Urothelium cell line (cell line): ENCODE measurements around the gene MCM3AP.
"Not testable (repeated sequence)": the region's sequence is repeated elsewhere in the genome, so short reads cannot be mapped to it uniquely, and the experiment has no call there.

ENCODE experiments used
- DNase-seq: peaks from one replicate; pipeline ENCODE4 v3.0.0; 2011; ENCODE audit warnings: low spot score, mixed read lengths
- FAIRE-seq: peaks from 2 replicates; lab custom pipeline; 2011; peaks lifted over from hg19 to GRCh38; lab: Jason Lieb, UNC

MCM3AP gene

DNA sequence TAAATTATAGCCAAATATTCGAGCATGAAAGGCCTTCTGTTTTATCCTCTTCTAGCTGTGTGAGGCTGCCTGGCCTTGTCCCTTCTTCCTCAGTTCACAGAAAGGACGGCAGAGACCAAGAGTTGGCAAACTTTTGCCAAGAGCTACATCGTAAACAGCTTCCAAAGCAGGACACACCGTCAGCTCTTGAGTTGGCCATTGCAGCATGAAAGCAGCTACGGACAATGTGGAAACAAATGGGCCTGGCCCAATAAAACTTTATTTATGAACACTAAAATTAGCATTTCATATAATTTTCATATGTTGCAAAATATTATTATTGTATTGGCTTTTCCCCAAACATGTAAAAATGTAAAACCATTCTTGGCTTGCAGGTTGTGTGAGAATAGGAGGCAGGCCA is 27.5 kb upstream of the MCM3AP start:
- DNase-seq: no peak
- FAIRE-seq: no peak

- DNase-seq (no peak), FAIRE-seq (peak; percentile 83)
These were observed 26.2 kb upstream of the MCM3AP start for GRCh38 chr21:46311568-46311967.

GRCh38 chr21:46310260-46310659 is 24.8 kb upstream of the MCM3AP start:
- not testable (repeated sequence) for FAIRE-seq, DNase-seq

GRCh38 chr21:46308431-46308830 is 23.0 kb upstream of the MCM3AP start:
- no peak for DNase-seq
- FAIRE-seq: no peak

DNA sequence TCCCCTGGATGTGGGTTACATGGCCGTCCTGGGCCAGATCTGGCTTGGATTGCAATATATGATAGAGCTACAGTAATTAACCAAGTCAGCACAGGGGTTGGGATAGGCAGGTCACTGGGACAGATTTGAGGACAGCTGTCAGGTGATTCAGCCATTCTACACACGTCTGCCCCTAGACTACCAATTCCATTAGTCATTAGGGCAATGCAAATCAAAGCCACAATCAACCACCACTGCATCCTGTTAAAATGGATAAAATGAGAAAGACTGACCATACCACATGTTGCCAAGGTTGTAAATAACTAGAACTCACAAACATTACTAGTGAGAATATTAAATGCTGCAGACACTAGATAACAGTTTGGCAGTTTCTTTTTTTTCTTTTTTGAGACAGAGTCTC is 22.2 kb upstream of the MCM3AP start:
- FAIRE-seq (no peak), DNase-seq (no peak)

DNA sequence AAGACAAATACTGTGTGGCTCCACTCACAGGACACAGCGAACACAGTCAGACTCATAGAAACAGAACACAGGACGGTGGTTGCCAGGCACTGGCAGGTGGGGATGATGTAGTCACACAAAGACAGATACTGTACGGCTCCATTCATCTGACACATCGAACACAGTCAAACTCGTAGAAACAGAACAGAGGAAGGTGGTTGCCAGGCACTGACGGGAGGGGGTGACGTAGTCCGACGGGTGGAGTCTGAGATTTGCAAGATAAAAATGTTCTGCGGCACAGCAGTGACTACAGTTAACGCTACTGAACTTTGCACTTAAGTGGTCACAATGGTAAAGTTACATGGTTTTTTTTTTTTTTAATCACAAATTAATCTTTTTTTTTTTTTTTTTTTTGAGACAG is 19.5 kb upstream of the MCM3AP start:
- DNase-seq (no peak), FAIRE-seq (no peak)

GRCh38 chr21:46304437-46304836 is 19.0 kb upstream of the MCM3AP start:
- no peak for DNase-seq
- FAIRE-seq: no peak

- FAIRE-seq (no peak), DNase-seq (no peak)
These were observed 16.3 kb upstream of the MCM3AP start for GRCh38 chr21:46301759-46302158.

DNA sequence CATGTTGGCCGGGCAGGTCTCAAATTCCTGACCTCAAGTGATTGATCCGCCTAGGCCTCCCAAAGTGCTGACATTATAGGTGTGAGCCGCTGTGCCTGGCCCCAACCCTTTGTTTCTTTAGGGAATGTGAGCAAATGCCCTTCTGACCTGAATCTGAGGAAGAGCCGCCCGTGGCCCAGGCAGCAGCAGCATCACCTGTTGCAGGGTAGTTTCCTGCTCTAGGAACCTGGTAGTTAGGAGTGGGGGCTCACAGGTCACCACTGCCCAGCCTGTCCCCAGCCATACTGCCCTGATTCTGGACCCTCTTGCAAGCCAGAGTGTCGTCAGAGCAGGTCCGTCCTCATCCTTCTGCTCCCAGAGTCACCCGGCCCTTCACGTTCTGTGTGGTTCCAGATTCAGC is 13.8 kb upstream of the MCM3AP start:
- DNase-seq (no peak), FAIRE-seq (no peak)

DNA sequence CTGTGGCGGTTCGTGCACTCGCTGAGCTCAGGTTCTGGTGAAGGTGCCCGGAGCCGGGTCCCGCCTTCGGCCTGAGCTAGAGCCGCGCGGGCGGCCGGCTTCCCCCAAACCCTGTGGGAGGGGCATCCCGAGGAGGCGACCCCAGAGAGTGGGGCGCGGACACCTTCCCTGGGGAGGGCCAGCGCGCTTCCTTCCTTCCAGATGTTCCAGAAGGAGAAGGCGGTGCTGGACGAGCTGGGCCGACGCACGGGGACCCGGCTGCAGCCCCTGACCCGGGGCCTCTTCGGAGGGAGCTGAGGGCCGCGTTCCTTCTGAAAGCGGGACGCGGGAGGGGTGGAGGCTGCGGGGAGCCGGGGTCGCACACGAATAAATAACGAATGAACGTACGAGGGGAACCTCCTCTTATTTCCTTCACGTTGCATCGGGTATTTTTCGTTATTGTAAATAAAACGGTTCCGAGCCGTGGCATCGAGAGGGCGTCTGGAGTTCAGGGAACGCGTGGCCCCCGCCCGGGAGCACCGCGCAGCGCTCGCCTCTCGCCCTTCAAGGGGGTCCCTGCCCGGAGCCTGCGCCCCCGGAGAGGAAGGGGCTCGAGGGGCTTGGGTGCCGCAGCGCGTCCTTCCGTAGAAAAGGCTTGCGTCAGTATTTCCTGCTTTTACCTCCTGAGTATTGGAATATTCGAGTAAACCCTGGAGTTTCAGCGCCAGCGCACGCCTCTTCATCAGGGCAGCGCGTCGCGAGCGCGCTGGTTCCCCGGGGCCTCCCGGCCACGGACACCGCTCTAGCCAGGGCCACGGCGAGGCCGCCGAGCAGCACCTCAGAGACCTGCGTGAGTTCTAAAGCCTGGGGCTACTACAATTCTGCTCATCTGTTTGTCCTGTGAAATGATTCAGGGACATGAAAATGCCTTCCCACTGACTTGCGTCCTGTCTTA is 12.2 kb upstream of the MCM3AP start:
- no peak for DNase-seq
- FAIRE-seq: no peak

DNA sequence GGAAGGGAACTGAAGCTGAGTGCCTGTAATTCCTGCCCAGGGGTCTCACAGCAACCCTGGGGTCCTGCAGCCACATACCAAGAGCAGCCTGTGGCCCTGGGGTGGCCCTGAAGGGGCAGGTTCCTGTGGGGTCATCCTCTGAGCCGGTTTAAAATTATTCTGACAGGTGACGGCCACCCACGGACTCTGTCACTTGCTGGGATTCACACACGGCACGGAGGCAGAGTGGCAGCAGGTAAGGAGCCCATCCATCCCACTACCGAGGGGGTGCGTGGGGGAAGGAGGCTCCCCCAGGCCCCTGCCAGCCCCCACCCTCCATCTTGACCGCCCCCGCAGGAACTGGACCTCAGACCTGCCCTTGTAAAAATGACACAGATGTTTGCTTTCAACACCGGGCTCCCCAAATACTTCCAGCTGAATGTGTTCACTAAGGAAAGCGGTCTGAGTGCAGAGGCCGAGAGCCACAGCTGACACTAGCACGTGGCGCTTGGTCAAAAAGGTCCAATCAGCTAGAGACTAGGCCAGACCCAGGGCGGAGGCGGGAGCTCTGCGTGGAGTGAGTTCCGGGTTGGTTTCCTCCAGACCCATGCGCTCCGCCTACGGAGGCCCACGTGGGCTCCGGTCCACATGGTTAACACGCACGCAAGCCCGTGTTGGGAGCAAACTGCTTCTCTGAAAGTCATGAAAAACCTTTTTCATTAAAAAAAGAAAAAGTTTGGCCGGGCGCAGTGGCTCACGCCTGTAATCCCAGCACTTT is 10.8 kb upstream of the MCM3AP start:
- no peak for FAIRE-seq
- DNase-seq: no peak

DNA sequence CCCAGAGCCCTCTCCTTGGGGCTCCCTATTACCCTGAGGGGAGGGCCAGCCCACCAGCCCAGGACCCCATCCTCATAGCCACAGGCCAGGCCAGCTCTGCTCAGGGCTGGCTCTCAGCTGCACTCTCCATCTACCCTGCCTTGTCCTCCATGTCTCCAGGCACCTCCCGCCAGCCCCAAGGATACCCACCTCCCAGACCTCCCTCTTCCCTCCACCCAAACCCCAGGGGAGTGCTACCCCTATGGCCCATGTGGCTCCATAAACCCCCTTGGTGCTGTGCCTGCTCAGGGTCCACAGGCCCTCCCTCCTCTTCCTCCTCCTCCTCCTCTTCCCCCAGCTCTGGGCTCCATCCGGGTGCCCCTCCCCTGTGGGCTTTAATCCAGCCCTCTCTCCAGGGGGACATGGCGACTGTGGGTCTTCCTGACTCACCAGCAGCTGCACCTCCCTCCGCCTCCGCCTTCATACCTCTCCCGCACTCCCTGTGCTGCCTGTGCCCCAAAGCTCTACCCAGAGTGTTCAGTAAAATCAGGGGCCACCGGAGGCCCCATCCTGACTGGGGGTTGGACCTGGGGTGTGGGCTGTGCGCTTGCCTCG is 9.9 kb upstream of the MCM3AP start:
- FAIRE-seq: no peak
- DNase-seq: peak; percentile 64

DNA sequence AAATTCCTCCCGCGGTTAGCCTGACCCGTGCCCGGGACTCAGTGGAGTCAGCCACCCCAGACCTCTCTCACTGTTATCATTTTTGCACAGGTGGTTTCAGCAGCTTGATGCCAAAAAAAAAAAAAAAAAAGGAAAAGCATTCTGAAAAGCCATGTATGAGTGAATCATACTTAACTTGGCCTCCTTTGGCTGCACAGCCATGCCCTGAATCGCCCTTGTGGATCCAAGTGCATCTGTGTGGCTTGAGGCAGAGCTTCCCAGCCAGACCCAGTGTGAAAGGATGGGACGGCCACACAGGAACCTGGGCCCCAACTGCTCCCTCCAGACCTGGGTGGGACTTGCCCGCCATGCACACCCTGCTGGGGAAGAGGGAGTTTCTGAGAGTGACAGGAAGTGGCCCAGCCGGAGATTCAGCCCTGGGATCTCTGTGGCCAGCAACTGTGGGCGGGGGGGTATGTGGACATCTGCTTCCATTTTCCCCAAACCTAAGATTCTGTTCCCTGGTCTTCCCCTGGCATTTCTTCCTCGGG is 9.3 kb upstream of the MCM3AP start:
- DNase-seq (peak; percentile 67), FAIRE-seq (no peak)

- DNase-seq (no peak), FAIRE-seq (no peak)
These were observed 6.2 kb upstream of the MCM3AP start for GRCh38 chr21:46291561-46291960.

DNA sequence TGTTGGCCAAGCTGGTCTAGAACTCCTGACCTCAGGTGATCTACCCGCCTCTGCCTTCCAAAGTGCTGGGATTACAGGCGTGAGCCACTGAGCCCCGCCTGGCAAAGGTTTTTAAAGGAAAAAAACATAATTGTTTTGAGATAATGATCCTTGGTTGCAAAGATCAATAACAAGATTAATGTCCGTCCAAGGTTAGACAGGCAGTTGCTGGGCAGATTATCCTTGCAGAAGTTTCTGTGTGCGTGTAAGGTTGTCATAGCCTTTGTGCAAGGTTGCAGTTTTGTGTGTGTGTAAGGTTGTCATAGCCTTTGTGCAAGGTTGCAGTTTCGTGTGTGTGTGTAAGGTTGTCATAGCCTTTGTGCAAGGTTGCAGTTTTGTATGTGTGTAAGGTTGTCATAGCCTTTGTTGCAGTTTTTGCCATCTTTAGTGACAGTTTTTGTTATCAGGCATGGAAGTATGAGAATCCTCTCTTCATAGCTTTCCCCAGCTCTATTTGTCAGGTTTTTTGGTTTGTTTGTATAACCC is 4.3 kb upstream of the MCM3AP start:
- FAIRE-seq (no peak), DNase-seq (no peak)

DNA sequence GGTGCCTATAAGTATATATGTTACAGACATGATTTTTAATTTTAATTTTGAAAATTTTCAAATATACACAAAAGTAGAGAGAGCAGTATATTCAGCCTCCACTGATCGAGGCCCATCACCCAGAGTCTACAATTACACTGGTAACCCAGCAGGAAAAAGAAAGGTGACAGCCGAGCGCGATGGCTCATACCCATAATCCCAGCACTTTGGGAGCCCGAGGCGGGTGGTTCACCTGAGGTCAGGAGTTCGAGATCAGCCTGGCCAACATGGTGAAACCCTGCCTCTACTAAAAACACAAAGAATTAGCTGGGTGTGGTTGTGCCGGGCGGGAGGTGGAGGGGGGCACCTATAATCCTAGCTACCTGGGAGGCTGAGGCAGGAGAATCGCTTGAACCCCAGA is 2.1 kb upstream of the MCM3AP start:
- no peak for FAIRE-seq
- DNase-seq: no peak

- FAIRE-seq (no peak), DNase-seq (no peak)
These were observed 1.2 kb upstream of the MCM3AP start for GRCh38 chr21:46286648-46287002.

DNA sequence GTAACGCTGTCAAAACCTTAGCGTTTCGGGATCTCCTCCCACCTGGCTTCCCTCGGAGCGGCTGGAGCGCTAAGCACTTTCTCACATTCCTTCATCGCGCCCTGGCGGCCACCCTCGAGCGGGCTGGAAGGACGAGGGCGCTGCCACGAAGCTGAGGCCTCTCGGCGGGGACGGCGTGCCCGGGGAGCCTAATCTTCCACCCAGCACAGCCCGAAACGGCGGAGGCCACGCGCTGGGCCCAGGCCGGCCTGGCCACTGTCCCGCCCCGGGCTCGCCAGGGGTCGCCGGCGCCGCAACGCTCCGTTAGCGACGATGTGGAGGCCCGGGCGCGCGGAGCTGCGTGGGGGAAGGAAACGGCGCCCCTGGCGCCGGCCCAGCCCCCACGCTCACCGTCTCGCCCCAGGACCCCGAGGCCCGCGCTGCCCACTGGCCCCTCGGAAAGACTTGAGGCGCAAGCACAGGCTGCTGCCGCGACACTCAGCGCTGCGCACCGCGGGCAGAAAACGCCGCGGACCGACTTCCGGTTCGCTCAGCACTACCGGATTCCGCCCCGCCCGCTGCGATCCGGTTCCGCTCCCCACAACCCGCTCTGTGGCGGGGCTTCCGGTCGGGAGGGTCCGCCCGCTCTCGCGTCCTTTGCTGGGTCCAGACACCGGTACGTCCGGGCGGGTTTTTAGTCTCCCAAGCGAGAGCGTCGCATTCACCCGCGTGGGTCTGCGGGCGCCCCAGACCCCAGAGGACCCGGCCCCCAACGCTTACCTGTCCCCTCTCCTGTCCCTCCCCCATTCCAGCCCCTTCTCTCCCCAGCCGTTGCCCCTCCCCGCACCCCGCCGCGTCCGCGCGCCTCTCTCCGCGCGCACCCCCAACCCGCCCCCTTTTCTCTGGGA is 593 bp upstream of the MCM3AP start, which contains the start of gene YBEY:
Gene YBEY, plus strand, starts transcription at position 582 of the 887 bp plus-strand sequence. CDS start 572 bp downstream, outside the sequence.
- FAIRE-seq (no peak), DNase-seq (peak; percentile 89)

GRCh38 chr21:46284733-46285132 is 678 bp downstream of the MCM3AP start:
- DNase-seq (no peak), FAIRE-seq (no peak)

GRCh38 chr21:46284077-46284644 is 1.2 kb downstream of the MCM3AP start:
- FAIRE-seq: no peak
- no peak for DNase-seq
